ENCODE measurements around the gene C2CD4C. TPM values are rescaled to one million over a fixed set of nuclear protein-coding genes. Genes with fewer than 3 reads are reported as not detected.
"Not testable (repeated sequence)": the region's sequence is repeated elsewhere in the genome, so short reads cannot be mapped to it uniquely, and the experiment has no call there.

C2CD4C gene
- total RNA-seq, 4 donors from 2014 or later: 0.19 to 9.6 (median 1.8) TPM

- TF ChIP-seq CTCF (IDR thresholded peaks at IDR 0.05): no peak
- DNase-seq (ENCODE audit: low spot score) (no peak), ATAC-seq (ENCODE audit: low FRiP score) (no peak)
These were observed 25.9 kb downstream of the C2CD4C start for GRCh38 chr19:383040-383439.

- not testable (repeated sequence) for ATAC-seq (ENCODE audit: low FRiP score)
These were observed 26.4 kb downstream of the C2CD4C start for GRCh38 chr19:382578-382977.

GRCh38 chr19:381901-382300, 27.0 kb downstream of the C2CD4C start:
- ATAC-seq (ENCODE audit: low FRiP score); DNase-seq (ENCODE audit: low spot score): not testable (repeated sequence)

More at GRCh38 chr19:382578-382977, 26.4 kb downstream of the C2CD4C start:
- DNase-seq (ENCODE audit: low spot score): not testable (repeated sequence)

GRCh38 chr19:380618-381219, 28.2 kb downstream of the C2CD4C start:
- not testable (repeated sequence) for ATAC-seq (ENCODE audit: low FRiP score); DNase-seq (ENCODE audit: low spot score)

GRCh38 chr19:379796-380195, 29.2 kb downstream of the C2CD4C start:
- no peak for ATAC-seq (ENCODE audit: low FRiP score)
- no peak for TF ChIP-seq CTCF (IDR thresholded peaks at IDR 0.05)
- DNase-seq (ENCODE audit: low spot score): no peak

- DNase-seq (ENCODE audit: low spot score): no peak
- TF ChIP-seq CTCF (IDR thresholded peaks at IDR 0.05): no peak
- no peak for ATAC-seq (ENCODE audit: low FRiP score)
These were observed 30.2 kb downstream of the C2CD4C start for GRCh38 chr19:378706-379105.

- DNase-seq (ENCODE audit: low spot score) (no peak), ATAC-seq (ENCODE audit: low FRiP score) (no peak)
- TF ChIP-seq CTCF (IDR thresholded peaks at IDR 0.05): no peak
These were observed 31.0 kb downstream of the C2CD4C start for GRCh38 chr19:377801-378581.

GRCh38 chr19:376111-376470, 32.9 kb downstream of the C2CD4C start:
- DNase-seq (ENCODE audit: low spot score) (no peak), ATAC-seq (ENCODE audit: low FRiP score) (no peak)
- no peak for TF ChIP-seq CTCF (IDR thresholded peaks at IDR 0.05)
